HepG2 (cell line): ENCODE measurements around the gene LRRC10B. TPM values are rescaled to one million over a fixed set of nuclear protein-coding genes. Genes with fewer than 3 reads are reported as not detected.

Experiments
- ARID2 ChIP-seq: sonication (generic); formaldehyde crosslinking; IDR thresholded peaks from 2 replicates; pipeline ENCODE4 v1.8.1; 2022; ENCODE audit warnings: mild to moderate bottlenecking, missing genetic modification reagents, borderline replicate concordance
- GABPA ChIP-seq, 2 experiments: IDR thresholded peaks; 2 replicates each; pipeline ENCODE4 v1.6.1; 2011 to 2016; ENCODE audit warnings: low read depth in 2 of 2, low read length in 1 of 2, missing biosample characterization in 1 of 2, missing genetic modification characterization in 1 of 2
- GATAD1 ChIP-seq: IDR thresholded peaks from 2 replicates; pipeline ENCODE4 v1.6.1; 2016; ENCODE audit warnings: missing genetic modification reagents, missing compliant biosample characterization
- HDAC6 ChIP-seq: fragments of 200-600 bp; sonication (generic); IDR thresholded peaks from 2 replicates; pipeline ENCODE4 v1.7.0; 2017; ENCODE audit warnings: mild to moderate bottlenecking, antibody characterized with exemption, low read length, low read depth
- HHEX ChIP-seq: IDR thresholded peaks from 2 replicates; pipeline ENCODE4 v1.6.1; 2016; ENCODE audit warnings: control low read depth
- HOXA7 ChIP-seq: sonication (generic); formaldehyde crosslinking; IDR thresholded peaks from 2 replicates; pipeline ENCODE4 v1.8.1; 2022; ENCODE audit warnings: mild to moderate bottlenecking, missing genetic modification reagents, moderate library complexity
- IKZF1 ChIP-seq: fragments of 450-650 bp; IDR thresholded peaks from 2 replicates; pipeline ENCODE4 v1.7.1; 2016
- KDM5B ChIP-seq: sonication (generic); formaldehyde crosslinking; IDR thresholded peaks from 2 replicates; pipeline ENCODE4 v1.4.0; 2020; ENCODE audit warnings: missing genetic modification reagents, mild to moderate bottlenecking, borderline replicate concordance
- NFATC3 ChIP-seq: sonication (generic); formaldehyde crosslinking; IDR thresholded peaks from 2 replicates; pipeline ENCODE4 v1.5.1; 2020; ENCODE audit warnings: mild to moderate bottlenecking, missing genetic modification reagents
- NFE2 ChIP-seq: sonication (generic); formaldehyde crosslinking; IDR thresholded peaks from 2 replicates; pipeline ENCODE4 v1.4.0; 2020; ENCODE audit warnings: missing genetic modification reagents
- SMAD1 ChIP-seq: sonication (generic); formaldehyde crosslinking; IDR thresholded peaks from 2 replicates; pipeline ENCODE4 v1.4.0; 2020; ENCODE audit warnings: missing genetic modification reagents, low read depth, mild to moderate bottlenecking, borderline replicate concordance
- SOX13 ChIP-seq, 3 experiments: fragments of 450-650 bp in 1 of 3; sonication (generic) in 1 of 3; formaldehyde crosslinking in 1 of 3; IDR thresholded peaks in 2 of 3; conservative IDR thresholded peaks in 1 of 3; 2 replicates each; pipeline versions ENCODE4 v1.5.0 to v1.6.1; 2016 to 2020; ENCODE audit warnings: antibody characterized with exemption in 1 of 3, mild to moderate bottlenecking in 1 of 3, missing compliant biosample characterization in 1 of 3, missing genetic modification reagents in 1 of 3, moderate library complexity in 1 of 3
- SSRP1 ChIP-seq: IDR thresholded peaks from 2 replicates; pipeline ENCODE4 v1.6.1; 2016; ENCODE audit warnings: control low read depth
- TMF1 ChIP-seq: sonication (generic); formaldehyde crosslinking; IDR thresholded peaks from 2 replicates; pipeline ENCODE4 v1.8.1; 2022; ENCODE audit warnings: low read depth, missing genetic modification reagents
- ZBTB7A ChIP-seq: sonication (generic); formaldehyde crosslinking; IDR thresholded peaks from 2 replicates; pipeline ENCODE4 v1.8.0; 2022; ENCODE audit warnings: mild to moderate bottlenecking, missing genetic modification reagents
- ZC3H4 ChIP-seq: sonication (generic); formaldehyde crosslinking; IDR thresholded peaks from 2 replicates; pipeline ENCODE4 v1.4.0; 2020; ENCODE audit warnings: missing genetic modification reagents, borderline replicate concordance
- ZNF136 ChIP-seq: sonication (generic); formaldehyde crosslinking; IDR thresholded peaks from 2 replicates; pipeline ENCODE4 v1.8.1; 2022; ENCODE audit warnings: low read depth, mild to moderate bottlenecking, moderate library complexity, missing genetic modification reagents
- ZNF142 ChIP-seq: sonication (generic); formaldehyde crosslinking; IDR thresholded peaks from 2 replicates; pipeline ENCODE4 v1.4.0; 2020; ENCODE audit warnings: missing genetic modification reagents
- ZNF20 ChIP-seq: sonication (generic); formaldehyde crosslinking; IDR thresholded peaks from 2 replicates; pipeline ENCODE4 v1.4.0; 2020; ENCODE audit warnings: mild to moderate bottlenecking, moderate library complexity, missing genetic modification reagents
- ZNF230 ChIP-seq: sonication (generic); formaldehyde crosslinking; IDR thresholded peaks from 2 replicates; pipeline ENCODE4 v1.4.0; 2020; ENCODE audit warnings: mild to moderate bottlenecking, missing genetic modification reagents
- ZNF337 ChIP-seq: sonication (generic); formaldehyde crosslinking; IDR thresholded peaks from 2 replicates; pipeline ENCODE4 v1.5.1; 2020; ENCODE audit warnings: missing genetic modification reagents, low read depth, mild to moderate bottlenecking, borderline replicate concordance
- ZNF672 ChIP-seq: sonication (generic); formaldehyde crosslinking; IDR thresholded peaks from 2 replicates; pipeline ENCODE4 v1.8.1; 2022; ENCODE audit warnings: missing genetic modification reagents
- ZNF766 ChIP-seq: sonication (generic); formaldehyde crosslinking; IDR thresholded peaks from 2 replicates; pipeline ENCODE4 v1.5.0; 2020; ENCODE audit warnings: missing genetic modification reagents, borderline replicate concordance
- polyA plus RNA-seq, 8 experiments: library from polyadenylated mRNA; depleted of rRNA in 3 of 8; stranded (reverse) in 7 of 8; unstranded in 1 of 8; fragments of >200 nt; fragmentation: Illumina TruSeq in 4 of 8; extraction: Trizol in 4 of 8; gene quantifications; 2 replicates each; pipeline versions ENCODE4 v1.2.1 to v1.2.3, GENCODE V29; 2011 to 2016; ENCODE audit warnings: low read depth in 4 of 8, missing spikeins in 1 of 8, mixed read lengths in 1 of 8; ENCODE audit not compliant: insufficient read depth in 1 of 8
- total RNA-seq, 5 experiments: library from RNA; depleted of rRNA; stranded (reverse); fragments of >200 nt; fragmentation: Illumina TruSeq; extraction: Trizol; gene quantifications; 2 replicates each; pipeline ENCODE4 v1.2.3, GENCODE V29; 2016; ENCODE audit warnings: low read depth in 1 of 5
- TF ChIP-seq, protein P1 (sequence below): sonication (generic); formaldehyde crosslinking; IDR thresholded peaks from 2 replicates; pipeline ENCODE4 v1.4.0; 2020; ENCODE audit warnings: mild to moderate bottlenecking, missing genetic modification reagents

Gene LRRC10B
- total and polyA plus RNA-seq, 2 of the 13 experiments (the other 11 are each of a cell fraction or from before 2014, with no cell fraction given): not detected

DNA sequence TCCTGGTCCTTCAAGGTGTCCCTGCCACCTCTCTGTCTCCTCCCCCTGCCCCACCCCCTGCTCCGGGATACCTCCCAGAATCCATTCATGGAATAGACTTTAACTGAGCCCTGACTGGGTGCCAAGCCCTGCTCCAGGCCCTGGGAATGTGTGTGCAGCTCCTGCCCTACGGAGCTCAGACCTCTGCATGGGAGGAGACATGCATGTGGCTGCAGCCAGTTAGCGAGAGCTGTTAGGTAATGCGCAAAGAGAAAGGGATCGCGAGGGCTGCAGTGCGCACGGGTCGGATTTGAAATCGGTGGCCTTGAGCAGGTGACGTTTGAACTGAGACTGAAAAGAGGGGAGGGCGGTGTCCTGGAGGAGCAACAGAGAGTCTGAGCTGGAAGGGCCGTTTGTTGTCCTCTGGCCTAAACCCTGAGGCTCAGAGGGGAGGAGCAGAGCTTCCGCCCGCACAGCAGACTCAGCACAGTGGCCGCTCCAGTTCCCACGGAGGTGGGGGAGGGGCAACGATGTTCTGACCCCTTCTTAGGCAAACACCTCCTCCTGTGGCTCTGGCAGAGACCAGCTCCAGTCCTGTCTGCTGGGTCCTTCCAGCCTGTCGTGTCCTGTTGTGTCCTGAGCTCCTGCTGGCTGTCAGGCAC is 19.8 kb upstream of the LRRC10B start (continued):
- no peak for TF ChIP-seq ZNF337 (CRISPR knock-in tag)
- 0 out of 2 replicates have a peak, but pooled peaks have one; percentile 35 for TF ChIP-seq ZNF766 (CRISPR knock-in tag)
- 0 out of 2 replicates have a peak, but pooled peaks have one; percentile 56 for TF ChIP-seq SSRP1 (CRISPR knock-in tag)
- TF ChIP-seq ZBTB7A: no peak; the same call in 1 of the 2 replicates
- no peak for TF ChIP-seq HOXA7 (CRISPR knock-in tag)
- no peak for TF ChIP-seq SMAD1 (CRISPR knock-in tag)
- 0 out of 2 replicates have a peak, but pooled peaks have one; percentile 60 for TF ChIP-seq TMF1
- TF ChIP-seq ARID2 (CRISPR knock-in tag): no peak
- TF ChIP-seq, protein P1, sequence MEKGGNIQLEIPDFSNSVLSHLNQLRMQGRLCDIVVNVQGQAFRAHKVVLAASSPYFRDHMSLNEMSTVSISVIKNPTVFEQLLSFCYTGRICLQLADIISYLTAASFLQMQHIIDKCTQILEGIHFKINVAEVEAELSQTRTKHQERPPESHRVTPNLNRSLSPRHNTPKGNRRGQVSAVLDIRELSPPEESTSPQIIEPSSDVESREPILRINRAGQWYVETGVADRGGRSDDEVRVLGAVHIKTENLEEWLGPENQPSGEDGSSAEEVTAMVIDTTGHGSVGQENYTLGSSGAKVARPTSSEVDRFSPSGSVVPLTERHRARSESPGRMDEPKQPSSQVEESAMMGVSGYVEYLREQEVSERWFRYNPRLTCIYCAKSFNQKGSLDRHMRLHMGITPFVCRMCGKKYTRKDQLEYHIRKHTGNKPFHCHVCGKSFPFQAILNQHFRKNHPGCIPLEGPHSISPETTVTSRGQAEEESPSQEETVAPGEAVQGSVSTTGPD (CRISPR knock-in tag): no peak
- TF ChIP-seq ZC3H4 (CRISPR knock-in tag): no peak
- no peak for TF ChIP-seq NFE2 (CRISPR knock-in tag)
- TF ChIP-seq NFATC3 (CRISPR knock-in tag): no peak
- TF ChIP-seq ZNF230 (CRISPR knock-in tag): no peak
- TF ChIP-seq SOX13 (IDR thresholded peaks at IDR 0.05): no peak
- TF ChIP-seq SOX13 (CRISPR knock-in tag; conservative IDR thresholded peaks at IDR 0.05 in 1 of 2, IDR thresholded peaks at IDR 0.05 in 1 of 2): peak in 1 of 2 experiments; percentile 21; a peak in 1 of 4 replicates
- no peak for TF ChIP-seq ZNF672 (CRISPR knock-in tag)
- no peak for TF ChIP-seq ZNF136 (CRISPR knock-in tag)
- no peak for TF ChIP-seq HDAC6
- no peak for TF ChIP-seq ZNF20 (CRISPR knock-in tag)
- TF ChIP-seq HHEX (CRISPR knock-in tag): no peak
- no peak; the same call in 1 of the 2 replicates for TF ChIP-seq KDM5B
- TF ChIP-seq IKZF1: no peak
- no peak for TF ChIP-seq GABPA (IDR thresholded peaks at IDR 0.05; ENCODE audit: low read depth, low read length)
- TF ChIP-seq GABPA (CRISPR knock-in tag; IDR thresholded peaks at IDR 0.05; ENCODE audit: low read depth): peak; percentile 49
- TF ChIP-seq ZNF142 (CRISPR knock-in tag): peak; percentile 62; the same call in 1 of the 2 replicates
- TF ChIP-seq GATAD1 (CRISPR knock-in tag): no peak
